CD4-positive, CD25-positive, alpha-beta regulatory T cell (primary cell): ENCODE results near the gene RAD21L1. TPM values are rescaled to one million over a fixed set of nuclear protein-coding genes. Genes with fewer than 3 reads are reported as not detected.
"Not testable (repeated sequence)": the region's sequence is repeated elsewhere in the genome, so short reads cannot be mapped to it uniquely, and the experiment has no call there.

Experiments
- ATAC-seq, 2 donors: fragments of 150-1000 bp; cut with Tn5 transposase; one replicate each; pipeline ENCODE4 v1.10.0; 2021; ENCODE audit warnings: low read depth in 2 of 2, moderate number of reproducible peaks in 2 of 2, moderate library complexity in 1 of 2
- DNase-seq, 3 donors: peaks; one replicate each; pipeline versions ENCODE4 v3.0.0 to v3.0.0-alpha.2; 2012 to 2022; ENCODE audit warnings: mixed read lengths in 1 of 3
- H3K27ac ChIP-seq: one replicate; pipeline ENCODE4 v1.7.0; 2013; ENCODE audit warnings: mild to moderate bottlenecking, low read length; ENCODE audit not compliant: insufficient read depth, poor library complexity, severe bottlenecking
- H3K27me3 ChIP-seq: one replicate; pipeline ENCODE4 v1.7.0; 2013; ENCODE audit warnings: low read length; ENCODE audit not compliant: control insufficient read depth, insufficient read depth
- H3K36me3 ChIP-seq: one replicate; pipeline ENCODE4 v1.7.0; 2013; ENCODE audit warnings: mild to moderate bottlenecking, low read length, moderate library complexity; ENCODE audit not compliant: control insufficient read depth, insufficient read depth
- H3K4me1 ChIP-seq: 2 replicates; pipeline ENCODE4 v1.7.0; 2013; ENCODE audit warnings: mild to moderate bottlenecking, low read length; ENCODE audit not compliant: insufficient read depth, control insufficient read depth, poor library complexity, severe bottlenecking
- H3K4me3 ChIP-seq: one replicate; pipeline ENCODE4 v1.7.0; 2013; ENCODE audit warnings: low read depth, mild to moderate bottlenecking, low read length, moderate library complexity
- H3K9me3 ChIP-seq, 2 experiments: 1 replicate in 1 of 2; 2 replicates in 1 of 2; pipeline ENCODE4 v1.7.0; 2013; ENCODE audit warnings: low read length in 2 of 2, mild to moderate bottlenecking in 1 of 2, moderate library complexity in 1 of 2; ENCODE audit not compliant: control insufficient read depth in 2 of 2
- H3K27ac Mint-ChIP-seq, 3 donors: one replicate each; pipeline ENCODE4 v1.8.0; 2020 to 2022; ENCODE audit warnings: mild to moderate bottlenecking in 3 of 3, mixed read lengths in 3 of 3, moderate library complexity in 2 of 3
- H3K27me3 Mint-ChIP-seq: one replicate; pipeline ENCODE4 v1.8.0; 2022; ENCODE audit warnings: mild to moderate bottlenecking, mixed read lengths
- H3K36me3 Mint-ChIP-seq: one replicate; pipeline ENCODE4 v1.8.0; 2020; ENCODE audit warnings: mixed read lengths
- H3K4me1 Mint-ChIP-seq, 4 donors: one replicate each; pipeline ENCODE4 v1.8.0; 2020 to 2022; ENCODE audit warnings: mixed read lengths in 4 of 4, mild to moderate bottlenecking in 1 of 4
- H3K4me3 Mint-ChIP-seq, 4 donors: one replicate each; pipeline ENCODE4 v1.8.0; 2020 to 2022; ENCODE audit warnings: mild to moderate bottlenecking in 4 of 4, mixed read lengths in 4 of 4, moderate library complexity in 3 of 4
- H3K9me3 Mint-ChIP-seq, 7 donors: one replicate each; pipeline ENCODE4 v1.8.0; 2020 to 2022; ENCODE audit warnings: mixed read lengths in 7 of 7, mild to moderate bottlenecking in 3 of 7, moderate library complexity in 2 of 7
- polyA plus RNA-seq, 4 donors: library from polyadenylated mRNA; unstranded; fragments of 300-500 nt; fragmentation: Illumina TruSeq; gene quantifications; one replicate each; pipeline ENCODE4 v1.2.3, GENCODE V29; 2021
- total RNA-seq: library from RNA; stranded (reverse); gene quantifications from one replicate; pipeline ENCODE4 v1.2.3, GENCODE V29; 2022

The RAD21L1 gene
- total and polyA plus RNA-seq, 5 donors from 2014 or later: 0.46 TPM; not detected in 4

DNA sequence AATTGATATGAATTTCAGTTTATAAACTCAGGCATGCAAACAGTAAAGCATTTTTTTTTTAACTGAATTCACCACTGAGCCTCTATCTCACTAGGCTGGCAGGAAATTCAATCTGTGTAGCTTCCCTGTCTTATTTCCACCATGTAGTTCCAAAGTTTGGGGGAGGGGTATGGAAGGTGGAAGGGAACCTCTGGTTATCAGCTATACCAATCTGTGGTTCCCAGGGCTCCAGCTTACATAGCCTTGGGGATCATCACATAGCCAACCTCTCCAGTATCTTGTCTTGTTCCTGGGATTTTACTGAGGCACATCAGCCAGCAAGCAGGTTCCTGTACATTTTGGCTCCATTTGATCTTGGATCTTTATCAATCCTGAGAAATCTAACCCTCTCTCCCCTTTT, 15.6 kb downstream of the RAD21L1 start:
- no peaks in the 10 kb centered on the region for H3K9me3 ChIP-seq
- Mint-ChIP-seq H3K27ac (no peak overlapping the region), H3K4me1 (no peaks in the 10 kb centered on the region), H3K9me3 (peaks cover 0 to 4% (median 0%) of the 10 kb centered on the region in 7 donors), H3K27me3 (peaks cover 55% of the 10 kb centered on the region), H3K4me3 (no peak overlapping the region), H3K36me3 (no peaks in the 10 kb centered on the region)
- no peaks in the 10 kb centered on the region for H3K4me1 ChIP-seq
- ATAC-seq (no peak), DNase-seq (no peak)
- H3K27ac ChIP-seq: no peak overlapping the region
- no peak overlapping the region for H3K4me3 ChIP-seq
- H3K36me3 ChIP-seq: no peaks in the 10 kb centered on the region
- H3K27me3 ChIP-seq: peaks cover 42% of the 10 kb centered on the region

DNA sequence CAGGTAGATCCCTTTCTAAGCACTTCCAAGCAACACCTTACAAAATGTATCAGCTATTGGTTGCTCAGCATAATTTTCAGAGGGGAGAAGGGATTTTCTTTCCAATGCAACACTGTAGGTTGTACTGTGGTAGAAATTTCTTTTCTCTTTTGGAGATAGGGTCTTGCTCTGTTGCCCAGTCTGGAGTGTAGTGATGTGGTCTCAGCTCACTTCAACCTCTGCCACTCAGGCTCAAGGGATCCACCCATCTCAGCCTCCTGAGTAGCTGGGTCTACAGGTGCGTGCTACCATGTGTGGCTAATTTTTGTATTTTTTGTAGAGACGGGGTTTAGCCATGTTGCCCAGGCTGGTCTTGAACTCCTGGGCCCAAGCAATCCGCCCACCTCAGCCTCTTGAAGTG, 16.3 kb downstream of the RAD21L1 start:
- Histone ChIP-seq H3K4me3 (no peak overlapping the region), H3K4me1 (no peaks in the 10 kb centered on the region), H3K27ac (no peak overlapping the region), H3K36me3 (no peaks in the 10 kb centered on the region), H3K9me3 (no peaks in the 10 kb centered on the region), H3K27me3 (peaks cover 42% of the 10 kb centered on the region)
- Mint-ChIP-seq H3K9me3 (peaks cover 0 to 4% (median 0%) of the 10 kb centered on the region in 7 donors), H3K27me3 (peaks cover 55% of the 10 kb centered on the region), H3K4me1 (no peaks in the 10 kb centered on the region), H3K4me3 (no peak overlapping the region), H3K27ac (no peak overlapping the region), H3K36me3 (no peaks in the 10 kb centered on the region)
- ATAC-seq (no peak), DNase-seq (no peak)

DNA sequence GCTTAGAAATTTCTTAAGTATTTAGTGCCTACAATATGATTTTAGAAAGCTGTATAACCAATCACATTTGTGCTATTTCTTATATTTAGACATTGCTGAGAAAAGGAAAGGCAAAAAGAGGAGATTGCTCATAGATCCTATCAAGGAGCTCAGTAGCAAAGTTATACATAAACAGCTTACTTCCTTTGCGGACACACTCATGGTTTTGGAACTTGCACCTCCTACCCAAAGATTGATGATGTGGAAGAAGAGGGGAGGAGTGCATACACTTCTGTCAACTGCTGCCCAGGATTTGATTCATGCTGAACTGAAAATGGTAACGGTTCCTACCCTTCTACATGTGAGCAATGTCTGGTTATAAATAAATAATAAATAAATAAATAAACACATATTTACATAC, 16.7 kb downstream of the RAD21L1 start:
- Histone ChIP-seq H3K4me3 (no peak overlapping the region), H3K27ac (no peak overlapping the region), H3K9me3 (no peaks in the 10 kb centered on the region), H3K36me3 (no peaks in the 10 kb centered on the region), H3K27me3 (peaks cover 42% of the 10 kb centered on the region), H3K4me1 (no peaks in the 10 kb centered on the region)
- H3K36me3 Mint-ChIP-seq: no peaks in the 10 kb centered on the region
- DNase-seq: no peak
- H3K9me3 Mint-ChIP-seq: peaks cover 0 to 4% (median 0%) of the 10 kb centered on the region in 7 donors
- H3K27me3 Mint-ChIP-seq: peaks cover 57% of the 10 kb centered on the region
- no peak overlapping the region for H3K27ac Mint-ChIP-seq
- H3K4me3 Mint-ChIP-seq: no peak overlapping the region
- ATAC-seq: no peak
- H3K4me1 Mint-ChIP-seq: no peaks in the 10 kb centered on the region

DNA sequence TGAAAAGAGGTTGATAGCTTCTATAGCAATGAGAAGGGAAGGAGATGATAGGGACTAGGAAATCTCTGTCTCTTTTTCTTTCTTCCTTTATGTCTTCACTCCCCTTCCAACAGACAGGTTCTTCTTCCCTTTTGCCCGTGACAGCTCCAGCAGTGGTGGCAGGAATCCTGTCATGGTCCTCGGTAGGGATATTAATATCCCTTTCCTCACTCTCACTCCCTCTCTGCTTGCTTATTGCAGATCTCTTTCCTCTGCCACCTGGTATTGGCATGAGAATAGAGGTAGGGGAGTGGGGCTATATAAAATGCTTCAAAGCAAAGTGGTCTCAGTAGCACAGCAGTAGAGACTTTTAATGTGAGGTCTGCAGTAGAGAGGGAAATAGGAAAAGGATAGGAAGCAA, 19.7 kb downstream of the RAD21L1 start:
- no peaks in the 10 kb centered on the region for H3K36me3 Mint-ChIP-seq
- Histone ChIP-seq H3K36me3 (no peaks in the 10 kb centered on the region), H3K27me3 (peaks cover 39% of the 10 kb centered on the region), H3K9me3 (no peaks in the 10 kb centered on the region), H3K4me3 (no peak overlapping the region), H3K27ac (no peak overlapping the region), H3K4me1 (no peaks in the 10 kb centered on the region)
- no peak overlapping the region for H3K4me3 Mint-ChIP-seq
- H3K27me3 Mint-ChIP-seq: peaks cover 49% of the 10 kb centered on the region
- ATAC-seq (no peak), DNase-seq (no peak)
- H3K27ac Mint-ChIP-seq: no peak overlapping the region
- H3K4me1 Mint-ChIP-seq: no peaks in the 10 kb centered on the region
- H3K9me3 Mint-ChIP-seq: peaks cover 0 to 4% (median 0%) of the 10 kb centered on the region in 7 donors

DNA sequence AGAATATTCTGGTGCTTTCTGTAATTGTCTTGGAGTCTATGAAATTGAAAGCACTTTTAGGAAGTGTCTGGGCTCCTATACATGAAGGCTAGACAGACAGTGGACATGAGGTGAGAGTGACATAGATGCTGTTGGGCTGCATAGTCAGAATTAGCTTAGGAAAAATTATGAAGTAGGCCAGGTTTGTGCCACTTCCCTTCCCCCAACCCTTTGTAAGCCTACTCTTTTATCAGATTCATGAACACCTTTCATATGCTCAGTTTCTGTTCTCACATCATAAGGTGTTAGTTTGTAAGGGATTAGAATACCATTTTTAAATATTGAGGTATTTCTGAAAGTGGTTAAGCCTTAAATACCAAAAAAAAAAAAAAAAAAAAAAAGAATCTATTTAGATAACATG, 21.8 kb downstream of the RAD21L1 start:
- Histone ChIP-seq H3K4me1 (no peaks in the 10 kb centered on the region), H3K36me3 (no peaks in the 10 kb centered on the region), H3K27ac (no peak overlapping the region), H3K27me3 (peaks cover 24% of the 10 kb centered on the region), H3K9me3 (no peaks in the 10 kb centered on the region), H3K4me3 (no peak overlapping the region)
- Mint-ChIP-seq H3K4me3 (no peak overlapping the region), H3K27me3 (peaks cover 47% of the 10 kb centered on the region), H3K4me1 (peaks cover 0 to 6% (median 3%) of the 10 kb centered on the region in 4 donors), H3K27ac (no peak overlapping the region), H3K36me3 (no peaks in the 10 kb centered on the region), H3K9me3 (peaks cover 0 to 4% (median 2%) of the 10 kb centered on the region in 7 donors)
- no peak for DNase-seq
- ATAC-seq: no peak

DNA sequence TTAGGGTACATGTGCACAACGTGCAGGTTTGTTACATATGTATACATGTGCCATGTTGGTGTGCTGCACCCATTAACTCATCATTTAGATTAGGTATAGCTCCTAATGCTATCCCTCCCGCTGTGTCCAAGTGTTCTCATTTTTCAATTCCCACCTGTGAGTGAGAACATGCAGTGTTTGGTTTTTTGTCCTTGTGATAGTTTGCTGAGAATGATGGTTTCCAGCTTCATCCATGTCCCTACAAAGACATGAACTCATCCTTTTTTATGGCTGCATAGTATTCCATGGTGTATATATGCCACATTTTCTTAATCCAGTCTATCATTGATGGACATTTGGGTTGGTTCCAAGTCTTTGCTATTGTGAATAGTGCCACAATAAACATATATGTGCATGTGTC, 24.4 kb downstream of the RAD21L1 start:
- not testable (repeated sequence) for H3K4me1 Mint-ChIP-seq, H3K9me3 Mint-ChIP-seq, H3K4me3 ChIP-seq, H3K27ac Mint-ChIP-seq, H3K9me3 ChIP-seq, ATAC-seq, H3K4me1 ChIP-seq, H3K36me3 Mint-ChIP-seq, DNase-seq, H3K36me3 ChIP-seq, H3K4me3 Mint-ChIP-seq, H3K27ac ChIP-seq
- H3K27me3 ChIP-seq: peaks cover 25% of the 10 kb centered on the region
- H3K27me3 Mint-ChIP-seq: peaks cover 47% of the 10 kb centered on the region

DNA sequence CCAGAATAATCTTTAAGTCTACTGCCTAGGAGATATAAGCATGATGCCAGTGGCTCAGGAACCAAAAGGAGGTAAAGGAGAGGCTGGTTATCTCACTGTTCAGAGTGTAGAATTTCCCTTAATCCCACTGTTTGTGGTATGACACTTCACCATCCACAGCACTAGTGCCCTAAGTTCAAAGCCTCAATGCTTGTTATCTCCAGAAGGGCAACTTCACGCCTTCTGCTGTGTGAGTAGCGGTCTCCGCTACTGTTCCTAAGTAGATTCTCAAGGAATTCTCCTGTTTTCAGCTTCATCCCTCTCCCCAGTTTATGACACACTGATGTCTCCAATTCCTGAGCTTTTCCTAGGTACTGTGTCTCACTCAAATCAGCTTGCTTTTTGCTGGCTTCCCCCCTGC, 26.6 kb downstream of the RAD21L1 start:
- no peak for ATAC-seq
- peaks cover 49% of the 10 kb centered on the region for H3K27me3 Mint-ChIP-seq

DNA sequence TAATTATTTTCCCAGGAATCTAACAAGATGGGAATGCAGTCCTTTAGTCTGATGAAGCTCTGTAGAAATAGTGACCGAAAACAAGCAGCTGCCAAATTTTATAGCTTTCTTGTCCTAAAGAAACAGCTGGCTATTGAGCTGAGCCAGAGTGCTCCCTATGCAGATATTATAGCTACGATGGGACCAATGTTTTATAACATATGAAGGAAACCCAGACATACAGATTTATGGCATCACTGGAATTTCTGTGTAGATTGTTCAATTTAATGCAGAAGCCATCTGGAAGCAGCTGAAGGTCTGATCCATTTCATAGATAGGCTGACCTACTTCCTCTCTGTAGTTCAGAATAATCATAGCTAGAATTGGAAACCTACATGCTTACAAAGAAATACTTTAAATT, 28.4 kb downstream of the RAD21L1 start:
- no peak overlapping the region for H3K27ac ChIP-seq
- H3K4me1 Mint-ChIP-seq: peaks cover 0 to 6% (median 4%) of the 10 kb centered on the region in 4 donors
- no peaks in the 10 kb centered on the region for H3K36me3 ChIP-seq
- no peaks in the 10 kb centered on the region for H3K4me1 ChIP-seq
- H3K9me3 Mint-ChIP-seq: peaks cover 0 to 5% (median 0%) of the 10 kb centered on the region in 7 donors
- no peak overlapping the region for H3K4me3 ChIP-seq
- no peak overlapping the region for H3K4me3 Mint-ChIP-seq
- peak overlapping the region in 1 of 3 donors; percentile 29 for H3K27ac Mint-ChIP-seq
- DNase-seq: no peak
- ATAC-seq: no peak
- peaks cover 45% of the 10 kb centered on the region for H3K27me3 Mint-ChIP-seq
- H3K9me3 ChIP-seq: peaks cover 0 to 6% of the 10 kb centered on the region in 2 experiments
- H3K27me3 ChIP-seq: peaks cover 36% of the 10 kb centered on the region
- H3K36me3 Mint-ChIP-seq: no peaks in the 10 kb centered on the region

More for the DNA sequence above, 26.6 kb downstream of the RAD21L1 start:
- no peak overlapping the region for H3K27ac Mint-ChIP-seq
- Histone ChIP-seq H3K27ac (no peak overlapping the region), H3K4me3 (no peak overlapping the region), H3K36me3 (no peaks in the 10 kb centered on the region), H3K4me1 (no peaks in the 10 kb centered on the region), H3K27me3 (peaks cover 36% of the 10 kb centered on the region), H3K9me3 (peaks cover 0 to 6% of the 10 kb centered on the region in 2 experiments)
- peaks cover 0 to 6% (median 4%) of the 10 kb centered on the region in 4 donors for H3K4me1 Mint-ChIP-seq
- DNase-seq: no peak
- H3K36me3 Mint-ChIP-seq: no peaks in the 10 kb centered on the region
- no peak overlapping the region for H3K4me3 Mint-ChIP-seq
- H3K9me3 Mint-ChIP-seq: peaks cover 0 to 5% (median 0%) of the 10 kb centered on the region in 7 donors
